Measurements from ENCODE around the gene OR10J4. TPM values are rescaled to one million over a fixed set of nuclear protein-coding genes. Genes with fewer than 3 reads are reported as not detected.

OR10J4 gene
- total RNA-seq, 1 experiment from 2014 or later = not detected

- Histone ChIP-seq H3K79me2 (ENCODE audit: low read length) (no peaks in the 10 kb centered on the region), H3K27ac (ENCODE audit: low read length) (no peak overlapping the region), H3K9me3 (ENCODE audit: low read length) (no peaks in the 10 kb centered on the region; the same call in none of the 2 replicates), H3K9me2 (replicated peaks; ENCODE audit: insufficient read depth, low read length) (no peaks in the 10 kb centered on the region), H3K4me1 (ENCODE audit: low read length) (no peaks in the 10 kb centered on the region), H3K9ac (ENCODE audit: low read length) (no peak overlapping the region), H2AFZ (ENCODE audit: low read length) (no peak overlapping the region), H3K4me3 (ENCODE audit: low read length) (no peak overlapping the region), H3K36me3 (ENCODE audit: insufficient read depth, low read length) (no peaks in the 10 kb centered on the region), H3K27me3 (ENCODE audit: low read length) (no peaks in the 10 kb centered on the region), H4K20me1 (ENCODE audit: insufficient read depth, low read depth, low read length) (no peaks in the 10 kb centered on the region), H3K4me2 (ENCODE audit: low read depth, low read length, poor library complexity, severe bottlenecking) (no peak overlapping the region)
- DNase-seq = no peak
These were observed 33.2 kb downstream of the OR10J4 start for GRCh38 chr1:159465191-159465603.

- Histone ChIP-seq H3K4me3 (ENCODE audit: low read length) (no peak overlapping the region), H3K4me1 (ENCODE audit: low read length) (no peaks in the 10 kb centered on the region), H3K9me3 (ENCODE audit: low read length) (no peaks in the 10 kb centered on the region), H4K20me1 (ENCODE audit: insufficient read depth, low read depth, low read length) (no peaks in the 10 kb centered on the region), H2AFZ (ENCODE audit: low read length) (no peak overlapping the region), H3K9ac (ENCODE audit: low read length) (no peak overlapping the region), H3K27ac (ENCODE audit: low read length) (no peak overlapping the region), H3K4me2 (ENCODE audit: low read depth, low read length, poor library complexity, severe bottlenecking) (no peak overlapping the region), H3K27me3 (ENCODE audit: low read length) (no peaks in the 10 kb centered on the region), H3K79me2 (ENCODE audit: low read length) (no peaks in the 10 kb centered on the region), H3K9me2 (replicated peaks; ENCODE audit: insufficient read depth, low read length) (0 out of 2 replicates have a peak, but pooled peaks cover 7% of the 10 kb centered on the region), H3K36me3 (ENCODE audit: insufficient read depth, low read length) (no peaks in the 10 kb centered on the region)
- no peak for DNase-seq
These were observed 36.3 kb downstream of the OR10J4 start for GRCh38 chr1:159468321-159468720.

DNA sequence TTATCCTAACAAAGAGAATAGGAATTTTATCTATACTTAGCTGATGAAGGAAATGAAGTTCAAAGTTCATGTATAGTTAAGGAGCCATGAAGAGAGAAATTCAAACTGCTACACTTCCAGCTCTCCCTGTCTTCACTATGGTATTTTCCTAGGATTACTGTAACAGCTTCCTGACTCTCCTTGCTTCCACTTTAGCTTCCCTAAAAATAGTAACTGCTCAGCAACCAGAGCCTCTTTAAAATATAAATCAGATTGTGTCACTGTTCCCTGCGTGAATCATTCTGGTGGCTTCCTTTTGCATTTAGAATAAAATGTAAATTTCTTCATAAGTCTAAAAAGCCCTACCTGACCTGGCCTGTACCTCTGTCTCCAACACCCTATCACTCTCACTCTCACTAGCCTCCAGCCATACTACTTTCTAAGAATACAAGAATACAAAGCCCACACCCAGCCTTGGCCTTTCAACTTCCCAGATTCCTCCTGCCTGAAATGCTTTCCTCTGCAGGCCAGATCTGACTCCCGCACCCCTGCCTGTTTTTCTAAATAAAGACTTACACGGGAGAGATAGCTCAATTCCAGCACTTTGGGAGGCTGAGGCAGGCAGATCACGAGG is 38.0 kb downstream of the OR10J4 start:
- Histone ChIP-seq H3K4me3 (ENCODE audit: low read length) (no peak overlapping the region), H3K27me3 (ENCODE audit: low read length) (no peaks in the 10 kb centered on the region), H4K20me1 (ENCODE audit: insufficient read depth, low read depth, low read length) (no peaks in the 10 kb centered on the region), H3K9me3 (ENCODE audit: low read length) (no peaks in the 10 kb centered on the region), H3K27ac (ENCODE audit: low read length) (no peak overlapping the region), H3K4me1 (ENCODE audit: low read length) (no peaks in the 10 kb centered on the region), H3K4me2 (ENCODE audit: low read depth, low read length, poor library complexity, severe bottlenecking) (no peak overlapping the region), H3K79me2 (ENCODE audit: low read length) (no peaks in the 10 kb centered on the region), H2AFZ (ENCODE audit: low read length) (no peak overlapping the region), H3K9ac (ENCODE audit: low read length) (no peak overlapping the region), H3K36me3 (ENCODE audit: insufficient read depth, low read length) (no peaks in the 10 kb centered on the region), H3K9me2 (replicated peaks; ENCODE audit: insufficient read depth, low read length) (0 out of 2 replicates have a peak, but pooled peaks cover 7% of the 10 kb centered on the region)
- no peak for DNase-seq

GRCh38 chr1:159473335-159473734 is 41.3 kb downstream of the OR10J4 start:
- Histone ChIP-seq H3K9me2 (replicated peaks; ENCODE audit: insufficient read depth, low read length) (0 out of 2 replicates have a peak, but pooled peaks cover 7% of the 10 kb centered on the region), H3K4me2 (ENCODE audit: low read depth, low read length, poor library complexity, severe bottlenecking) (no peak overlapping the region), H2AFZ (ENCODE audit: low read length) (no peak overlapping the region), H3K36me3 (ENCODE audit: insufficient read depth, low read length) (no peaks in the 10 kb centered on the region), H3K79me2 (ENCODE audit: low read length) (no peaks in the 10 kb centered on the region), H3K4me1 (ENCODE audit: low read length) (no peaks in the 10 kb centered on the region), H3K4me3 (ENCODE audit: low read length) (no peak overlapping the region), H3K27ac (ENCODE audit: low read length) (no peak overlapping the region), H3K9ac (ENCODE audit: low read length) (no peak overlapping the region), H4K20me1 (ENCODE audit: insufficient read depth, low read depth, low read length) (no peaks in the 10 kb centered on the region), H3K9me3 (ENCODE audit: low read length) (no peaks in the 10 kb centered on the region), H3K27me3 (ENCODE audit: low read length) (no peaks in the 10 kb centered on the region)
- DNase-seq = no peak

DNA sequence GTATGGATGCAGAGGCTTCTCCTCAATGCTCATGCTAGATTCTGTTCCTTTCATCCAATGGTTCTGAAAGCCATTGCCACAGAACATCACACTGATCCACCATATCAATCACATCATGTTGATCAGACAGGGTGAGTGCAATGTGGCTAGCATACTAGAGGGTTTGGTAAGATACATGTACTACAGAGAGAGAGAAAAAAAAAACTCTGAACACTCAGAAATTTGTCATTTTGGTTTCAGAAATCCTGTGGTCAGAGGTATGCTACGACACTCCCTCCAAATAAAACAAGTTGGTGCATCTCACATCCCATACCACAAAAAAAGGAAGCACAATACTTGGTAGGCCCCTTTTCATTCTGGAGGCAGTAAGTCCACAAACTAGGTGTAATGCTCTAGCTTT is 42.9 kb downstream of the OR10J4 start:
- Histone ChIP-seq H3K4me3 (ENCODE audit: low read length) (no peak overlapping the region), H3K4me1 (ENCODE audit: low read length) (no peaks in the 10 kb centered on the region), H3K36me3 (ENCODE audit: insufficient read depth, low read length) (no peaks in the 10 kb centered on the region), H3K9me2 (replicated peaks; ENCODE audit: insufficient read depth, low read length) (0 out of 2 replicates have a peak, but pooled peaks cover 7% of the 10 kb centered on the region), H3K27ac (ENCODE audit: low read length) (no peak overlapping the region), H3K27me3 (ENCODE audit: low read length) (no peaks in the 10 kb centered on the region), H2AFZ (ENCODE audit: low read length) (no peak overlapping the region), H3K79me2 (ENCODE audit: low read length) (no peaks in the 10 kb centered on the region), H3K9ac (ENCODE audit: low read length) (no peak overlapping the region), H3K9me3 (ENCODE audit: low read length) (no peaks in the 10 kb centered on the region), H3K4me2 (ENCODE audit: low read depth, low read length, poor library complexity, severe bottlenecking) (no peak overlapping the region), H4K20me1 (ENCODE audit: insufficient read depth, low read depth, low read length) (no peaks in the 10 kb centered on the region)
- no peak for DNase-seq

Other genes with a start within 250 kb of the OR10J4 start
- gene ACKR1, start 227.3 kb upstream of the OR10J4 start, total RNA-seq (2014; rRNA removed; shearing (Covaris generic); ENCODE audit: low replicate concordance) = not detected in 2 replicates
- gene FCER1A, start 129.9 kb upstream of the OR10J4 start, total RNA-seq (2014; rRNA removed; shearing (Covaris generic); ENCODE audit: low replicate concordance) = not detected in 2 replicates
- gene OR10J1, start 7.5 kb downstream of the OR10J4 start, total RNA-seq (2014; rRNA removed; shearing (Covaris generic); ENCODE audit: low replicate concordance) = 0.11 TPM in 1 of 2 replicates, not detected in the other
- not detected in 2 replicates for gene OR10J5, start 103.8 kb downstream of the OR10J4 start, total RNA-seq (2014; rRNA removed; shearing (Covaris generic); ENCODE audit: low replicate concordance)
- not detected in 2 replicates for gene APCS, start 155.6 kb downstream of the OR10J4 start, total RNA-seq (2014; rRNA removed; shearing (Covaris generic); ENCODE audit: low replicate concordance)

Measured in Karpas-422 (cell line).